NCI-H128 (cell line): ENCODE measurements around the gene CHD9.
"Not testable (repeated sequence)": the region's sequence is repeated elsewhere in the genome, so short reads cannot be mapped to it uniquely, and the experiment has no call there.

ENCODE experiments used
- DNase-seq: peaks from one replicate; lab custom pipeline; 2025; ENCODE audit not compliant: unreplicated experiment; lab: John Stamatoyannopoulos, UW

Gene CHD9

DNA sequence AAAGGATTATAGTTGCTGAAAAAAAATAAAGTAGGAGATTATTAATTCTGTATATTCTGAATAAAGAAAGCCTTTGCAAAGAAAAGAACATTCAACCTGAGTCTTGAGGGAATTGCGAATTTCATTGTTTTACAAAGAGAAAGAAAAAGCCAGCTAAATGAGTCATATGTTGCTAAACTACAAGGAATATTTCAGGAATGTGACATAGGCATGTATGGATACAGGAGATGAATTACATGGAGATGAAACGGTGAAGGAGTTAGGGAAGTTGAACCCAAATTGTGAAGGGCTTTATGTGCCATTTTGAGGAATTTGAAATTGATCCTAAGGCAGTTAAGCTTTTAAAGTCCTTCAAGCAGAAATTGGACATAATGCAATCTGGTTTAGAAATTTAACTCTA is 202.2 kb downstream of the CHD9 start:
- no peak for DNase-seq

DNA sequence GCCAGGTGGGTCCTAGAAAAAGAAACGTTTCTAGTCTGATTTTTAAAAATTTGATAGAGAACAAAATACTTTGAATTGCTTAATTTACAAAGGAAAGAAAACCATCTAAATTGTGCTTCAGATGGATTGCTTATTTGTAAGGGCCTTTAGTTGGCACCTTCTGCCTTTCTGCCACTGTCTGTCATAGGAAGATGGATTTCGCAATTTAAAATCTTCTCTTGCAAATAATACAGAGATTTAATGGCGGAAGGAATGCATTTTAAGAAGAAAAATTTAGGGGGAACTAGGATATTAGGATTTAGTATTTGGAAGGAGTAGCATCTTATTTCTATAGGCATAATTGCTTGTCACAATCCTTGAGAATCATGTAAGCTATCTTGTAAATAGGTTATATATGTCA is 204.0 kb downstream of the CHD9 start:
- DNase-seq: no peak

DNA sequence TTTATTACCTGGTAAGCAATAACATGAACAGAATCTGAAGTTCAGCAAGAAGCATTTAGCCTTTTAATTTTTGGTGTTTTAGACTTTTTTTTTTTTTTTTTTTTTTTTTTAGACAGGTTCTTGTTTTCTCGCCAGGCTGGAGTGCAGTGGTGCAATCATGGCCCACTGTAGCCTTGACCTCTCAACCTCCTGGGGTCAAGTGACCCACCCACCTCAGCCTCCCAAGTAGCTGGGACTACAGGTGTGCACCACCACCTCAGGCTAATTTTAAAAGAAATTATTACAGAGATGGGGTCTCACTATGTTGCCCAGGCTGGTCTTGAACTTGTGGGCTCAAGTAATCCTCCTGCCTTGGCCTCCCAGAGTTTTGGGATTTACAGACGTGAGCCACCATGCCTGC is 206.5 kb downstream of the CHD9 start:
- no peak for DNase-seq

DNA sequence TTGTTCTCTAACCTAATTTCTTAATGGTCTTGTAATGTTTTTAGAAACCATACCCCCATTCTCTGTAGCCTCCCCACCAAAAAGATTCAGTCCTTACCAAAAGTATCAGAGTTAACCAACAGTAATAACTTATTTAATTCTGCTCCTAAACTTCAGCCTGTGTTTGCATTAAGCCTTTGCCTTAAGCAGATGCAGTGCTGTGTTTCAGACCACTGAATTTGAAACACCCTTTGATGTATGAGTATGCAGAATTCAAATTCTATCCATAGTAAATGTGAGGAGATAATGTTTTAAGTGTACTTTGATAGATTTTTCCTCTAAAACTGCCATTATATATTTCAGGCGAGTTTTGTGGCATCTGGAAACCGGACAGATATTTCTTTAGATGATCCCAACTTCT is 207.9 kb downstream of the CHD9 start:
- no peak for DNase-seq

DNA sequence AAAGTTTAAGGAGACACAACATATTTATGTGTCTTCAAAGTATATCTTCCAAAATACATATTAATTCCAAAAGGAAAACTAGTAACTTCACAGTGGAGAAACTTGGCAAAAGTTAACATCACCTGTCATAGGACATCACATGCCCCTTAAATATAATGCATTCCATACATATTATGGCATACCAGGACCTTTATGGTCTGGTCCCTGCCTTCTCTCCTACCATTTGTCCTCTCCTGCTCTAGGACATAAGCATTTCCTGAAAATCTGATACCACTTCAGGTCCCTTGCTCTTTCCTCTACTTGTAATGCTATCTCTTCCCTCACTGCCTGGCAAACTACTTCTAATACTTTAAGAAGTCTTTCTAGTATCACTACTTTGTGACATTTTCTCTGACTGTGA is 211.4 kb downstream of the CHD9 start:
- no peak for DNase-seq

DNA sequence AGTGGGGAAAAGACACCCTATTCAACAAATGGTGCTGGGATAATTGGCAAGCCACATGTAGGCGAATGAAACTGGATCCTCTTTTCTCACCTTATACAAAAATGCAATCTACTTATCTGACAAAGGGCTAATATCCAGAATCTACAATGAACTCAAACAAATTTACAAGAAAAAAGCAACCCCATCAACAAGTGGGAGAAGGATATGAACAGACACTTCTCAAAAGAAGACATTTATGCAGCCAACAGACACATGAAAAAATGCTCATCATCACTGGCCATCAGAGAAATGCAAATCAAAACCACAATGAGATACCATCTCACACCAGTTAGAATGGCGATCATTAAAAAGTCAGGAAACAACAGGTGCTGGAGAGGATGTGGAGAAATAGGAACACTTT is 223.7 kb downstream of the CHD9 start:
- not testable (repeated sequence) for DNase-seq

DNA sequence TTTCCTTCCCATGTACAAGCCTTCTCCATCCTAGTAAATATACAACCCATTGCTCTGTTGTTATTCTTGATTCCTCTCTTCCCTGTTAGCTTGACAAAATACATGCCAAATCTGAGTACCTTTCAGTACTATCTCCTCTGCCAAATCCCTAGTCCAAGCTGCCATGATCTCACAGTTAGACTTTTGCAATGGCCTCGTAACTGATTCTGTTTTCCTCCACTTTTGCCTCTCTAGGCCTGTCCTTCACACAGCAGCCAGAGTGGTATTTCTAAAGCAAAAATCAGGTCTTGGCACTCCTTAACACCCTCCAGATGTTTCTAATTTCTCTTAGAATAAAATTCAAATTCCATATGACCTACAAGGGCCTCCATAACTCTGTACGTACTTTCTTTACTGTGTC is 226.5 kb downstream of the CHD9 start:
- DNase-seq: no peak

DNA sequence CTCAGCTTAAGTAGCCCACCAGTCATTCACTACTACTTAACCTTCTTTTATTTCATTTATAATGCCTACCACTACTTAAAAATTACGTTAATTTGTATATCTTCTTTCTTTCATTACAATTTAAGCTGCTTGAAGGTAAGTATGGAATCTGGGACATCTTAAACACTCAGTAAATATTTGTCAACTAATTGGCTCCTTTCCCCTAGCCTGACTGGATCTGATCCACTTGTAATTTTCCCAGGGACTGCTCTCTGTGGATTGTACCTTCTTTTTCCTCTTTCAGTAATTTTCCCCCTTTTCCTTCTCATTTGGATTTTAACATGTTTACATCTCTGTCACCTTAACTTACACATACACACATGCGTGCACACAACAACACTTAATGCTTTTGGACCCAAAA is 227.1 kb downstream of the CHD9 start:
- DNase-seq: no peak

DNA sequence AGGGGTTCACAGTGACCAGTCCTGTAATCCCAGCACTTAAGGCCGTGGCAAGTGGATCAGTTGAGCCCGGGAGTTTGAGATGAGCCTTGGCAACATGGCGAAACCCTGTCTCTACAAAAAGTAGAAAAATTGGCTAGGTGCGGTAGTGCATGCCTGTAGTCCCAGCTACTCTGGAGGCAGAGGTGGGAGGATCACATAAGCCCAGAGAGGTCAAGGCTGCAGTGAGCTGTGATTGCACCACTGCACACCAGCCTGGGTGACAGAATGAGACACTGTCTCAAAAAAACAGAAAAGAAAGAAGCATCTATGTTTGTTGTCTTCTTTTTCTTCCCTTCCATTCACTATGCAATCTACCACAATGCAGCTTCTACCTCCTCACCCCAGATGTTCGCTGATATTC is 227.5 kb downstream of the CHD9 start:
- DNase-seq: no peak

DNA sequence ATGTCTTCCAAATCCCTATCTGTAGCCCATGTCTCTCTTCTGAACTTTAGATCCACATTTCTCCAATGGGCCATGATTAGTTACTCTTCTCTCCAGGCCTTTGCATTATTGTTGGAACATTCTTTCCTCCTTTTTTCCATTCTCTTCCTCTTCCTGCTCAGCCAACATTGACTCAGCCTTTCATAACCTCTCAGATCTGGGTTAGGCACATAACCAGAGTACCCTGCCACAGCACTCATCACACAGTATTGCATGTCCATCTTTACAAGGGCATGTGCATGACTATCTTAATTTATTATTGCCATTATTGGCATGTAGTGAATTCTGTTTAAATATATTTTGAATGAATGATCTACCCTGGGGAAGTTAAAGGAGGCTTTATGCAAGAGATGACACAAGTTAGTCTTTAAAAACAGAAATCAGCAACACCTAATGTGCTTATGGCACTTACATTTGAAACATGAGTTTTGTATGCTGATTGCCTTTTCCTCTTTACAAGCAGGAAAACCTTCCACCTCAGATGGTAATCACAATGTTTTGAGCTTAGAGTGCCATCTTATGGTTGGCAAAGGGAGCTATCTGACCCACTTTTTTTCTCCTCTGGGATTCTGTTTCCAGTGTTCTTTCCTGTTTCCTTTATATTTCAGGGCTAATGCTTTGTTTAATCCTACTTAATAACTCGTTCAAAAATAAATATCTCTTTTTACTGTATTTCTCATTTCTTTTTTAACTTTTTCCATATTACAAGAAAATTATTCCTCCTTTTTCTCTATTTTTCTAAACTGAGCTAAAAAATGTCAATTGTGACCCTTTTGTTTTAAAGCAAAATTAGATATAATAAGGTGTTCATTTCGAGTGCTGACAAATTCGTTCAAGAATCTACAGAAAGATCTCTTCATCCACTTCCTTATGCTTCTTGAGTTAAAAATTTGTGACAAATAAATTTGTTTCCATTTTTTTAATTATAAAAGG is 228.5 kb downstream of the CHD9 start:
- peak; percentile 2 for DNase-seq

DNA sequence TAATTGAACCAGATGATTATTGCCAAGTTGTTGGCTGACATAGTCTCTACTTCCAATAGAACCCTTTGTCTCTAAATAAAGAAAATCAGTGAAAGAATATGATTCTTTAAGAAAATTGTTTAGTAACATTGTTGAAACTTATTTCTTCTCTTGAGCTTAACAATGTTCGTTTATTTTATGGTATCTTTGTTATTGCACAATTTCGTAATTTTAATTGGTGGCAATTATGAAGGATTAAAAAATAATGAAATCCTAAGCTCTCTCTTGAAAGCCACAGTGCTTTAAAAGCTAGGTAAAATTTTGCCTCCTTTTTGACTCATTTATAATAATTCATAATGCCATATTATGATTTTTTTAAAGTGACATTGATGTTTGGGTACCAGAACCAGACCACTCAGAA is 230.4 kb downstream of the CHD9 start:
- DNase-seq: no peak

DNA sequence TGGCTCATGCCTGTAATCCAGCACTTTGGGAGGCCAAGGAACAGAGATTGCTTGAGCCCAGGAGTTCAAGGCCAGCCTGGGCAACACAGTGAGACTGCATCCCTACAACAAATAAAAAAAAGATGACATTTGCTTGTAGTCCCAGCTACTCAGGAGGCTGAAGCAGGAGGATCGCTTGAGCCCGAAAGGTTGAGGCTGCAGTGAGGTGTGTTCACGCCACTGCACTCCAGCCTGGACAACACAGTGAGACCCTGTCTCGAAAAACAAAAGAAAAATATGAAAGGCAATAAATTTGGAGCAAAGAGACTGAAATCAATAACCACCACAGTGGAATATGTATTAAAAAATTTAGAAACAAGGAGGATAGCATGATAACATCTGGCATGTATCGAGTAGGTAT is 235.7 kb downstream of the CHD9 start:
- DNase-seq: no peak

DNA sequence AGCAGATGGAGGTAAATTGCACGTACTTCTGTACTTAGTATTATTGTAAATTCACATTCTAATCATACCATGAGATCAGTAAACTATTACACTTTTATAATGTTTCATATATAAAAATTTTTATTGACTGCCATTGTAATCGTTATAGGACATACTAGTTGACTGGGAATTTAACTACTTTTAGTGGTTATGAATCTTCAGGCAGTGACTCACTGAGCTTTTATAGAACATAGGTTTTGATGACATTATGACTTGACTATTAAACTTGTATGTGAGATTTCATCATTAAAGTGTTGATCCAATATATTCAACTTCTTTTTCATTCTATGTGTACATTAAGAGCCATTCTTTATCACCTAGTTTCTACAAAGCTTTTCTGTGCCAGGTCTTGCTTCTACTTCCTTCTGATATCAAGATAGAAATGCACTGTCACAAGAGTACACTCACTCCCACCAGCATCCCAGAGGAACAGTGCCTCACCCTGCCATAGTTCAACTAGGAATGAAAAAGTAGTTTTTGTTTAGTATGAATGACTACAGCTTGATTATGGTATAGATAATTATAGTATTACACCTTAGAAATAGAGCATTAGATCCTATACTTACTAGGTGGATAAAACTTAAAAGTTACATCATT is 237.1 kb downstream of the CHD9 start:
- DNase-seq: no peak

DNA sequence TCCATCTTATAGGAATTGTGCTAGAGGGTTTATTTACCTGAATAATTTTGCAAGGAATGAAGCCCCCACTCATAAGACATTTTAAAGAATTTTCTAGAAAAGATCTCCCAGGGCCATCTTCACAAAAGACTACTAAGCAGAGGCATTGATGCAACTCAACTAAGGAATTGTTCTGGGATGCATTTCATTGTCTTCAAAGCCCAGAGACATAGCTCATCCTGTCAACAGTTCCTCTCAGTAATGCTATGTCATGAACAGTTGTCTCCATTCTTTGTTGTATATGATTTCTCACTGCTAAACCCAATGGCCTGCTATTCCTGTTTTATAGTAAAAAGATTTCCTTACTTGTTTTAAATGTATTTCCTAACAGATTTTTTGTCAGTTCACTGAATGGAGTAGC is 242.7 kb downstream of the CHD9 start:
- no peak for DNase-seq

DNA sequence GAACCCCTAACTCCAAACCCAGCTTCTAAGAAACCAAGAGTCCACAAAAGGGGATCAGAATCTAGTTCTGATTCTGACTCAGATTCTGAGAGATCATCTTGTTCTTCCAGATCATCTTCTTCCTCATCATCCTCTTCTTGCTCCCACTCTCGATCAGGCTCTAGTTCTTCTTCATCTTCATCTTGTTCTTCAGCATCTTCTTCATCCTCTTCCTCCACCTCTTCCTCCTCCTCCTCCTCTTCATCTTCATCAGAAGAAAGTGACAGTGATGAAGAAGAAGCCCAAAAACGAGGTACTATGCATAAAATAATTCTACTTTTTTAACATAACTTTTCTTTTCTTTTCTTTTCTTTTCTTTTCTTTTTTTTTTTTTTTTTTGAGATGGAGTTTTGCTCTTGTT is 249.5 kb downstream of the CHD9 start:
- DNase-seq: no peak

DNA sequence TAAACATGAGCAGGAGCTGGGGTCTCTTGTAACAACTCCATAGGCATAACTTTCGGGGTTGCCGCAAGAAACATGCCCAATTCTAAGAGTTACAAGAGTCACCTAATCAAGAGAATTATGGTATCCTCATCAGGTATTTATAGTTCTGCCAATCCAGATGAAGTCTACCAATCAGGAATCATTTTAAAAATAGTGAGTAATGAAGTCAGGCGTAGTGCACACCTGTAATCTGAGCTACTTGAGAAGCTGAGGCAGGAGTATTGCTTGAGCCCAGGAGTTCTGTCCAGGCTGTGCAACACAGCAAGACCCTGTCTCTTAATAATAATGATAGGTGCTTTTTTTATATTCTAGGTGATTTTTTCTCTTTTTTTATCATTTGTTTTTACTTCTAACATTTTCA is 251.0 kb downstream of the CHD9 start:
- no peak for DNase-seq

DNA sequence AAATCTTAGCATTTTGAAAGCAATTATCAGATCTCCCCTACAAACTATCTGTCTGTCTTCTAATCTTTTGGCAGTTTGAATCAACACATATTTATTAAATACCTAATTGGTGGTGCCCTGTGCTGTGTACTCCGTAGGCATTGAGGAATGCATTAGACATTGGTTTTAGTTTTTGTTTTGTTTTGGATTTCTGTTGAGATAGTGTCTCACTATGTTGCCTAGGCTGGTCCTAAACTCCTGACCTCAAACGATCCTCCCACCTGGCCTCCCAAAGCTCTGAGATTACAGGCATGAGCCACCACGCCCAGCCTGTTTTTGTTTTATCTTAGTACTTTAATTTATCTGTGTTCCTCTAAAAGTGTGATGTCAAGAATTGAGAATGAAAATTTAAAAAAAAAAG is 254.7 kb downstream of the CHD9 start:
- no peak for DNase-seq

DNA sequence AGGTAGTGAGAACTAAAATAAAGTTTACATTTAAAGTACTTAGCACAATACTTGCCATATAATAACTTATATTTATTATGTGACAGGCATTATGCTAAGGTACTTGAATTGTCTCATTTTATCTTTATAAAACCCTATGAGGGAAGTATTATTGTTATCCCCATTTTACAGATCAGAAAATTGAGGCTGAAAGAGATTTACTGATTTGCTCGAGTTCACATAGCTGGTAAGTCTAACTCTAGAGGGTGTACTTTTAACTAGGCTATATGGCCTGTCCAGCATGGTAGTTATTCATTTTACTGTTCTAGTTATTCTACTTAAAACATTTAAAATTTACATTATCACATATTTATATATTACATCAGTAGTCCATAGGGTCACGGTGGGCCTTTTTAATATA is 266.2 kb downstream of the CHD9 start:
- DNase-seq: no peak

DNA sequence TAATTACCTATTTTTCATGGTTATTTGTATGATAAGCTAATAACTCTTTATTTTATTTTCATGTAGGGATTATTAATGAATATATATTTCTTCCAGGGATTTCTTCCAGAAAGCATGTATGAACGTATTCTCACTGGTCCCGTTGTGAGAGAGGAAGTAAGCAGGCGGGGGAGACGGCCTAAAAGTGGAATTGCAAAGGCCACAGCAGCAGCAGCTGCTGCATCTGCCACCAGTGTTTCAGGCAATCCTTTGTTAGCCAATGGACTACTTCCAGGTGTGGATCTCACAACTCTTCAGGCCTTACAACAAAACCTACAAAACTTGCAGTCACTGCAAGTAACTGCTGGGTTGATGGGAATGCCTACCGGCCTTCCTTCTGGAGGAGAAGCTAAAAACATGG is 269.1 kb downstream of the CHD9 start:
- no peak for DNase-seq

DNA sequence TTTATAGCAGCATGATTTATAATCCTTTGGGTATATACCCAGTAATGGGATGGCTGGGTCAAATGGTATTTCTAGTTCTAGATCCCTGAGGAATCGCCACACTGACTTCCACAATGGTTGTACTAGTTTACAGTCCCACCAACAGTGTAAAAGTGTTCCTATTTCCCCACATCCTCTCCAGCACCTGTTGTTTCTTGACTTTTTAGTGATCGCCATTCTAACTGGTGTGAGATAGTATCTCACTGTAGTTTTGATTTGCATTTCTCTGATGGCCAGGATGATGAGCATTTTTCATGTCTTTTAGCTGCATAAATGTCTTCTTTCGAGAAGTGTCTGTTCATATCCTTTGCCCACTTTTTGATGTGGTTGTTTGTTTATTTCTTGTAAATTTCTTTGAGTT is 276.2 kb downstream of the CHD9 start:
- not testable (repeated sequence) for DNase-seq

DNA sequence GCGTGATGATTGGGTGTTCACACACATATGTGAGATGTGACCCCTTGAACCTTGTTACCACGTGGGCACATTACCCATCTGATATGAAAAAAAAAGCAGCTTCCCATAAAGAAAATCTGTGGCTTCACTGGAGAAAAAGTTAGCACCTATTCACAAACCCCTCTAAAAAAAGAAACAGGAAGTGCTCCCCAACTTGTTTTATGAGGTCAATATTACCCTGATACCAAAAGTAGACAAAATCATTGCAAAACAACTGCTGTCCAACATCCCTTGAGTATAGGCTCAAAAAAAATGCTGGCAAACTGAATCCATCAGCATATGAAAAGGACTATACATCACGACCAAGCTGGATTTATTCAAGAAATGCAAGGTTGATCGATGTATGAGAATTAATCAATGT is 279.8 kb downstream of the CHD9 start:
- no peak for DNase-seq

DNA sequence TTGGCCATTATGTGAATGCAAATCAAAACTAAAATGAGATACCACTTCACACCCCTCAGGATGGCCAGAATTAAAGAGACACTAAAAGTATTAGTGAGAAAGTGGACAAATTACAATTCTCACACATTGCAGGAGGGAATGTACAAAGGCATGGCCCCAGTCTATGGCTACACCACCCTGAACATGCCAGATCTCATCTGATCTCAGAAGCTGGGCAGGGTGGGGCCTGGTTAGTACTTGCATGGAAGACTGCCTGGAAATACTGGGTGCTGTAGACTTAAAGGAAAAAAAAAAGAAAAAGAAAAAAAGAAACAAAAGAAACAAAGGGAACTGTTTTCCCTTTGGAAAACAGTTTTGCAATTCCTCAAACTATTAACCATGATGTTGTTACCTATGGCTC is 282.5 kb downstream of the CHD9 start:
- no peak for DNase-seq

DNA sequence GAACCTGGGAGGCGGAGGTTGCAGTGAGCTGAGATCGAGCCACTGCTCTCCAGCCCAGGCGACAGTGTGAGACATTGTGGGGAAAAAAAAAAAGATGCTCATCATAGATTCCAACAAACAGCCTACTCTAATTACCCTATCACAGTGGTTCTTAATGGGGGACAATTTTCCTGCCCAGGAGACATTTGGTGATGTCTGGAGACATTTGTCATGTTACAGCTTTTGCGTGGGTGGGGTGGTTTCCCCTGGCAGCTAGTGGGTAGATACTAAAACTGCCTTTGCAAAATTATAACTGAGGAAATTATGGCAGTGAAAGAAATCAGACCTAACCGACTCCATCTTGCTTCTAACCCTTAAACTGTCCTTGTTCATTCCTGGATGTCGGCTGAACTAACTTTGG is 287.0 kb downstream of the CHD9 start:
- no peak for DNase-seq
